Endothelial cell of umbilical vein (primary cell): ENCODE results near the gene BMERB1. TPM values are rescaled to one million over a fixed set of nuclear protein-coding genes. Genes with fewer than 3 reads are reported as not detected.

Experiments
- BruUV-seq: library from RNA; stranded (reverse); fragments of 400-500 nt; replicated peaks from 2 replicates; lab custom pipeline; 2021; lab: Mats Ljungman, UMichigan
- CTCF ChIA-PET: fragments of 300-600, 350-600 bp; sonication (Branson Sonifier 250); formaldehyde crosslinking; loops from one replicate; lab custom pipeline; 2021; ENCODE audit warnings: antibody characterized with exemption, inconsistent platforms; lab: Charles Lee
- POLR2A ChIA-PET: fragments of 300-600, 350-600 bp; sonication (Branson Sonifier 250); formaldehyde crosslinking; loops from one replicate; lab custom pipeline; 2021; ENCODE audit warnings: antibody characterized with exemption, inconsistent platforms; lab: Charles Lee
- DNase-seq: peaks from one replicate; pipeline ENCODE4 v3.0.0-alpha.2; 2011; ENCODE audit warnings: low read depth, low spot score
- FAIRE-seq: peaks from 2 replicates; lab custom pipeline; 2011; peaks lifted over from hg19 to GRCh38; lab: Jason Lieb, UNC
- H2AFZ ChIP-seq: 2 replicates; pipeline ENCODE4 v1.6.0; 2012; ENCODE audit warnings: low read depth, low read length, control low read depth, inconsistent platforms
- H3K27ac ChIP-seq: 2 replicates; pipeline ENCODE4 v1.5.1; 2011; ENCODE audit warnings: low read depth, mild to moderate bottlenecking, control low read depth, low read length, moderate library complexity; ENCODE audit not compliant: insufficient read depth
- H3K27me3 ChIP-seq, 2 experiments: 2 replicates each; pipeline versions ENCODE4 v1.6.0 to v1.6.1; 2011; ENCODE audit warnings: low read length in 2 of 2, mixed read lengths in 1 of 2; ENCODE audit not compliant: control insufficient read depth in 2 of 2, insufficient read depth in 2 of 2
- H3K36me3 ChIP-seq, 2 experiments: 2 replicates in 1 of 2; 3 replicates in 1 of 2; pipeline ENCODE4 v1.5.1; 2011; ENCODE audit warnings: low read length in 2 of 2, mild to moderate bottlenecking in 1 of 2, moderate library complexity in 1 of 2; ENCODE audit not compliant: control insufficient read depth in 2 of 2, insufficient read depth in 2 of 2; ENCODE audit errors: extremely low read depth in 1 of 2
- H3K4me1 ChIP-seq: 3 replicates; pipeline ENCODE4 v1.5.1; 2011; ENCODE audit warnings: mild to moderate bottlenecking, low read length; ENCODE audit not compliant: control insufficient read depth, insufficient read depth; ENCODE audit errors: extremely low read depth
- H3K4me2 ChIP-seq: 2 replicates; pipeline ENCODE4 v1.6.1; 2011; ENCODE audit warnings: low read length, control low read depth, mixed read lengths; ENCODE audit not compliant: insufficient read depth
- H3K4me3 ChIP-seq, 3 experiments: fragments of 200-600 bp in 1 of 3; sonication (generic), shearing (Covaris generic) in 1 of 3; replicated peaks in 1 of 3; 2 replicates each; pipeline ENCODE4 v1.5.1; 2011 to 2016; ENCODE audit warnings: control low read depth in 3 of 3, low read length in 3 of 3, mild to moderate bottlenecking in 2 of 3, inconsistent platforms in 1 of 3, low read depth in 1 of 3, moderate library complexity in 1 of 3; ENCODE audit not compliant: insufficient read depth in 1 of 3
- H3K79me2 ChIP-seq: 2 replicates; pipeline ENCODE4 v1.6.0; 2012; ENCODE audit warnings: low read length, inconsistent platforms; ENCODE audit not compliant: control insufficient read depth, insufficient read depth
- H3K9ac ChIP-seq: replicated peaks from 2 replicates; pipeline ENCODE3; 2011; ENCODE audit warnings: low read length, control low read depth; ENCODE audit not compliant: insufficient read depth; ENCODE audit errors: extremely low read depth
- H3K9me1 ChIP-seq: replicated peaks from 3 replicates; pipeline ENCODE4 v1.6.0; 2011; ENCODE audit warnings: mild to moderate bottlenecking, low read length; ENCODE audit not compliant: control insufficient read depth, insufficient read depth; ENCODE audit errors: extremely low read depth
- H3K9me3 ChIP-seq: replicated peaks from 2 replicates; pipeline ENCODE4 v1.5.1; 2012; ENCODE audit warnings: low read length, inconsistent platforms; ENCODE audit not compliant: control insufficient read depth, insufficient read depth
- H4K20me1 ChIP-seq: replicated peaks from 2 replicates; pipeline ENCODE3; 2011; ENCODE audit warnings: mild to moderate bottlenecking, low read length; ENCODE audit not compliant: control insufficient read depth, insufficient read depth; ENCODE audit errors: extremely low read depth
- CTCF ChIP-seq, 2 donors: IDR thresholded peaks; 1 replicate in 1 of 2; 2 replicates in 1 of 2; pipeline ENCODE4 v1.5.1; 2011; ENCODE audit warnings: low read length in 2 of 2, mild to moderate bottlenecking in 2 of 2, moderate library complexity in 2 of 2, control low read depth in 1 of 2, inconsistent platforms in 1 of 2, low read depth in 1 of 2; ENCODE audit not compliant: insufficient read depth in 1 of 2; ENCODE audit errors: extremely low read depth in 1 of 2
- EZH2 ChIP-seq: IDR thresholded peaks from 2 replicates; pipeline ENCODE4 v1.6.1; 2012; ENCODE audit warnings: borderline replicate concordance, low read depth, mild to moderate bottlenecking, moderate library complexity, low read length, inconsistent platforms; ENCODE audit not compliant: severe bottlenecking
- FOS ChIP-seq: IDR thresholded peaks from 2 replicates; pipeline ENCODE4 v1.6.1; 2011; ENCODE audit warnings: mild to moderate bottlenecking, low read length, moderate library complexity, borderline replicate concordance; ENCODE audit not compliant: insufficient read depth
- JUN ChIP-seq: IDR thresholded peaks from 2 replicates; pipeline ENCODE4 v1.6.1; 2011; ENCODE audit warnings: borderline replicate concordance, low read depth; ENCODE audit not compliant: insufficient read length, insufficient read depth
- MYC ChIP-seq: IDR thresholded peaks from one replicate; pipeline ENCODE4 v1.6.1; 2011; ENCODE audit warnings: mild to moderate bottlenecking, low read depth, low read length
- POLR2A ChIP-seq: IDR thresholded peaks from 2 replicates; pipeline ENCODE4 v1.6.1; 2012; ENCODE audit warnings: low read depth, mild to moderate bottlenecking, control low read depth, low read length
- dilution Hi-C: fragments of 300-500 bp; cut with MboI; formaldehyde crosslinking; loops from one replicate; pipeline ENCODE4 v1.15.0; 2019; ENCODE audit warnings: low sequenced_read_pairs; ENCODE audit not compliant: extremely low pct_ligation_motif_present
- intact Hi-C: fragments of 100-400 bp; cut with micrococcal nuclease; formaldehyde crosslinking; loops from one replicate; pipeline ENCODE4 v1.10.0; 2022
- polyA plus RNA-seq, 4 experiments: library from polyadenylated mRNA; depleted of rRNA in 3 of 4; stranded (reverse) in 3 of 4; unstranded in 1 of 4; fragments of >200 nt; gene quantifications; 2 replicates each; pipeline versions ENCODE4 v1.2.1 to v1.2.3, GENCODE V29; 2011 to 2012; ENCODE audit warnings: missing spikeins in 1 of 4
- total RNA-seq: library from RNA; stranded (reverse); gene quantifications from 2 replicates; pipeline ENCODE4 v1.2.3, GENCODE V29; 2021
- TF ChIP-seq, protein P1 (sequence below): IDR thresholded peaks from 2 replicates; pipeline ENCODE4 v1.6.1; 2011; ENCODE audit not compliant: insufficient read depth, insufficient read length

The BMERB1 gene
- total and polyA plus RNA-seq, 2 donors (not counting 3 experiments of a cell fraction or from before 2014, with no cell fraction given) = 14.1 to 17.4 TPM

DNA sequence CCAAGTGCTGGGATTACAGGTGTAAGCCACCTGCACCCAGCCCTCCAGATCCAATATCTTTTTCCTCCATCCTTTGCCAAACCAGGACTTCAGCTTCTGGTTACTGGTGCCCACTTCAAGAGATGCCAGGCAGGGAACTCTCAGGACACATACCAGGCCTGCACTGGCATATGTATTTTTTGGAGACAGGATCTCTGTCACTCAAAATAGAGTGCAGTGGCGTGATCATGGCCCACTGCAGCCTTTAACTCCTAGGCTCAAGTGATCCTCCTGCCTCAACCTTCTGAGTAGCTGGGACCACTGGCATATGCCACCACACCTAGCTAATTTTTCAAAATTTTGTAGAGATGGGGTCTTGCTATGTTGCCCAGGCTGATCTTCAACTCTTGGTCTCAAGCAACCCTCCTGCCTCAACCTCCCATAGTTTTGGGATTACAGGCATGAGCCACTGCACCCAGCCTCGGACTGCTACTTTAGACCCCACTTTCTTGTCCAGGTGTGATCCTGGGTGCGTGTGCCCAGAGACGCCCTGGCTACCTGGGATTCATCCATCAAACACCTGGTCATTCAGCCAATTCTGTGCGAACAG lies 55.8 kb downstream of the BMERB1 start:
- no peak for FAIRE-seq
- H3K9ac ChIP-seq = no peak overlapping the region
- peaks cover 18% of the 10 kb centered on the region for H3K4me1 ChIP-seq
- no peaks in the 10 kb centered on the region for H4K20me1 ChIP-seq
- no TSS peak for BruUV-seq
- ChIA-PET CTCF (interaction anchor here (1.0 to 1.8 kb wide), 3 partner anchors 12 to 61 kb away, joined by 5 to 6 read pairs (median 5); no protein-coding TSS in a partner anchor), POLR2A (interaction anchor here (0.6 kb wide), 1 partner anchor 31 kb away, joined by 3 read pairs; no protein-coding TSS in a partner anchor)
- peak overlapping the region; percentile 43 for H3K27ac ChIP-seq
- no peak overlapping the region for H3K4me3 ChIP-seq
- TF ChIP-seq FOS (no peak), CTCF (IDR thresholded peaks at IDR 0.05; ENCODE audit: extremely low read depth in 1 of 2, insufficient read depth in 1 of 2, low read depth in 1 of 2, low read length in 2 of 2) (no peak), JUN (no peak), POLR2A (no peak), MYC (no peak), EZH2 (no peak)
- TF ChIP-seq, protein P1, sequence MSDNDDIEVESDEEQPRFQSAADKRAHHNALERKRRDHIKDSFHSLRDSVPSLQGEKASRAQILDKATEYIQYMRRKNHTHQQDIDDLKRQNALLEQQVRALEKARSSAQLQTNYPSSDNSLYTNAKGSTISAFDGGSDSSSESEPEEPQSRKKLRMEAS = no peak
- H3K9me3 ChIP-seq = no peaks in the 10 kb centered on the region
- intact Hi-C loops = no loop called here
- H2AFZ ChIP-seq = no peak overlapping the region
- no peak overlapping the region for H3K4me2 ChIP-seq
- H3K36me3 ChIP-seq = no peaks in the 10 kb centered on the region
- no peaks in the 10 kb centered on the region for H3K79me2 ChIP-seq
- dilution Hi-C loops = no loop called here
- DNase-seq = no peak
- no peaks in the 10 kb centered on the region for H3K27me3 ChIP-seq
- H3K9me1 ChIP-seq = no peaks in the 10 kb centered on the region
